HepG2 (cell line): ENCODE results near the gene NISCH. TPM values are rescaled to one million over a fixed set of nuclear protein-coding genes. Genes with fewer than 3 reads are reported as not detected.

Experiments used
- AGO1 ChIP-seq: fragments of 200-400 bp; formaldehyde crosslinking; IDR thresholded peaks from 2 replicates; pipeline ENCODE4 v1.6.1; 2017; ENCODE audit warnings: mild to moderate bottlenecking, low read depth, low read length, moderate library complexity; ENCODE audit not compliant: poor library complexity, severe bottlenecking
- FOSL1 ChIP-seq: sonication (generic); formaldehyde crosslinking; IDR thresholded peaks from 2 replicates; pipeline ENCODE4 v1.9.0; 2021; ENCODE audit warnings: missing genetic modification reagents, borderline replicate concordance
- GATAD2A ChIP-seq: IDR thresholded peaks from 2 replicates; pipeline ENCODE4 v1.6.1; 2016
- HDAC6 ChIP-seq: fragments of 200-600 bp; sonication (generic); IDR thresholded peaks from 2 replicates; pipeline ENCODE4 v1.7.0; 2017; ENCODE audit warnings: mild to moderate bottlenecking, antibody characterized with exemption, low read length, low read depth
- HOMEZ ChIP-seq: IDR thresholded peaks from 2 replicates; pipeline ENCODE4 v1.6.1; 2016; ENCODE audit warnings: low read depth
- HOXA5 ChIP-seq: sonication (generic); formaldehyde crosslinking; IDR thresholded peaks from 2 replicates; pipeline ENCODE4 v1.4.0; 2020; ENCODE audit warnings: missing genetic modification reagents
- MIXL1 ChIP-seq: IDR thresholded peaks from 2 replicates; pipeline ENCODE4 v1.6.1; 2016
- NR1H2 ChIP-seq: sonication (generic); formaldehyde crosslinking; IDR thresholded peaks from 2 replicates; pipeline ENCODE4 v1.8.1; 2022; ENCODE audit warnings: low read depth, missing genetic modification reagents, borderline replicate concordance
- NR2F1 ChIP-seq, 2 experiments: fragments of 450-650 bp in 1 of 2; formaldehyde crosslinking in 1 of 2; IDR thresholded peaks; 2 replicates each; pipeline versions ENCODE4 v1.5.0 to v1.6.1; 2016 to 2020; ENCODE audit warnings: mild to moderate bottlenecking in 1 of 2, missing compliant biosample characterization in 1 of 2, missing genetic modification reagents in 1 of 2, moderate library complexity in 1 of 2
- SCMH1 ChIP-seq: sonication (generic); formaldehyde crosslinking; IDR thresholded peaks from 2 replicates; pipeline ENCODE4 v1.9.0; 2021; ENCODE audit warnings: missing genetic modification reagents, mild to moderate bottlenecking, borderline replicate concordance
- SP5 ChIP-seq: IDR thresholded peaks from 2 replicates; pipeline ENCODE4 v1.6.1; 2016; ENCODE audit warnings: low read depth, borderline replicate concordance
- ZNF3 ChIP-seq: IDR thresholded peaks from 2 replicates; pipeline ENCODE4 v1.7.0; 2017; ENCODE audit warnings: inconsistent platforms
- ZNF570 ChIP-seq: sonication (generic); formaldehyde crosslinking; IDR thresholded peaks from 2 replicates; pipeline ENCODE4 v1.4.0; 2020; ENCODE audit warnings: mild to moderate bottlenecking, missing genetic modification reagents, borderline replicate concordance
- ZZZ3 ChIP-seq: sonication (generic); formaldehyde crosslinking; IDR thresholded peaks from 2 replicates; pipeline ENCODE4 v1.4.0; 2020; ENCODE audit warnings: missing genetic modification reagents, mild to moderate bottlenecking, borderline replicate concordance
- polyA plus RNA-seq, 8 experiments: library from polyadenylated mRNA; depleted of rRNA in 3 of 8; stranded (reverse) in 7 of 8; unstranded in 1 of 8; fragments of >200 nt; fragmentation: Illumina TruSeq in 4 of 8; extraction: Trizol in 4 of 8; gene quantifications; 2 replicates each; pipeline versions ENCODE4 v1.2.1 to v1.2.3, GENCODE V29; 2011 to 2016; ENCODE audit warnings: low read depth in 4 of 8, missing spikeins in 1 of 8, mixed read lengths in 1 of 8; ENCODE audit not compliant: insufficient read depth in 1 of 8
- total RNA-seq, 5 experiments: library from RNA; depleted of rRNA; stranded (reverse); fragments of >200 nt; fragmentation: Illumina TruSeq; extraction: Trizol; gene quantifications; 2 replicates each; pipeline ENCODE4 v1.2.3, GENCODE V29; 2016; ENCODE audit warnings: low read depth in 1 of 5
- TF ChIP-seq, protein P1 (sequence below): sonication (generic); formaldehyde crosslinking; IDR thresholded peaks from 2 replicates; pipeline ENCODE4 v1.4.0; 2020; ENCODE audit warnings: missing genetic modification reagents, mild to moderate bottlenecking, borderline replicate concordance
- TF ChIP-seq, protein P2 (sequence below): sonication (generic); formaldehyde crosslinking; IDR thresholded peaks from 2 replicates; pipeline ENCODE4 v1.5.1; 2020; ENCODE audit warnings: mild to moderate bottlenecking, missing genetic modification reagents, borderline replicate concordance

The NISCH gene
- total and polyA plus RNA-seq, 2 of the 13 experiments (the other 11 are each of a cell fraction or from before 2014, with no cell fraction given) = 27.0 to 47.6 TPM

DNA sequence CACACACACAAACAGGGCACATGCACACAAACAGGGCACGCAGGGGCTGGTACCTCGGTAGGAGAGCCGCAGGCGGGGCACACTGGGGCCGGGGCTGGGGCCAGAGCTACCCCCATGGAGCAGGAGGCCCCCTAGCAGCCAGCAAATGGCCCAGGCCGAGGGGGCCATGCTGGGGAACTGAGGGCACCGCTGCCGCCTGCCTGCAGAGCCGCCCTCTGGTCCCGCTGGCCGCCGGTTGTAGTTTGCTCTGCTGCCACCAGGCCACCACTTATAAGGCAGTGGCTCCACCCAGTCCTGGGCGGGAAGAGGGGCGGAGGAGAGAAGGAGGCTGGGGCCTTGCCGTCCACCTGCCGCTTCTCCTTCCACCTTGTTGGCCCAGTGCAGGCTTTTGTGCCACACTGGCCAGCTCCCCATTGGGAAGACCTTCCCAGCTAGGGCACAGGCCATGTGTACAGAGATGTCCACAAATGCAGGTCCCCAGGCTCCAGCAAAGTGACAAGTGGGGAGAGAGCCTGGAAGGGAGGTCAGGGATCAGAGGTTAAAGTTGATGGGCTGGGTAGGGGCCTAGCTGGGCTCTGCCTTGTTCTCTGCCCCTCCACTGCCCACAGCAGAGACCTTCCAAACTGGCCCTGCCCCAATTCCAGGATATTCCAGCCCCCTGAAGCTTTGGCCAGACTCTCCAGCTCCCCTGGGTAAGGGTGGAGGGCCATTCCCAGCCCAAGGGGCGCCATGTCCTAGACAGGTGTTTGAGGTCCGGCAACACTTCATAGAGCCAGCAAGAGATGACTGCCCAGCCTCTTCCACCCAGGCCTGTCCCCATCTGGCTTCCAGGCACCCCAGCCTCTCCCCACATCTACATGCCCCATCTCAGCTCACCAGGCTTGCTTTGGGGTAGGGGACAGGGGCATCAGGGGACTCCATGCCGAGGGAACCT is 10.3 kb upstream of the NISCH start, which contains the start of gene SEMA3G (continued):
- TF ChIP-seq, protein P1, sequence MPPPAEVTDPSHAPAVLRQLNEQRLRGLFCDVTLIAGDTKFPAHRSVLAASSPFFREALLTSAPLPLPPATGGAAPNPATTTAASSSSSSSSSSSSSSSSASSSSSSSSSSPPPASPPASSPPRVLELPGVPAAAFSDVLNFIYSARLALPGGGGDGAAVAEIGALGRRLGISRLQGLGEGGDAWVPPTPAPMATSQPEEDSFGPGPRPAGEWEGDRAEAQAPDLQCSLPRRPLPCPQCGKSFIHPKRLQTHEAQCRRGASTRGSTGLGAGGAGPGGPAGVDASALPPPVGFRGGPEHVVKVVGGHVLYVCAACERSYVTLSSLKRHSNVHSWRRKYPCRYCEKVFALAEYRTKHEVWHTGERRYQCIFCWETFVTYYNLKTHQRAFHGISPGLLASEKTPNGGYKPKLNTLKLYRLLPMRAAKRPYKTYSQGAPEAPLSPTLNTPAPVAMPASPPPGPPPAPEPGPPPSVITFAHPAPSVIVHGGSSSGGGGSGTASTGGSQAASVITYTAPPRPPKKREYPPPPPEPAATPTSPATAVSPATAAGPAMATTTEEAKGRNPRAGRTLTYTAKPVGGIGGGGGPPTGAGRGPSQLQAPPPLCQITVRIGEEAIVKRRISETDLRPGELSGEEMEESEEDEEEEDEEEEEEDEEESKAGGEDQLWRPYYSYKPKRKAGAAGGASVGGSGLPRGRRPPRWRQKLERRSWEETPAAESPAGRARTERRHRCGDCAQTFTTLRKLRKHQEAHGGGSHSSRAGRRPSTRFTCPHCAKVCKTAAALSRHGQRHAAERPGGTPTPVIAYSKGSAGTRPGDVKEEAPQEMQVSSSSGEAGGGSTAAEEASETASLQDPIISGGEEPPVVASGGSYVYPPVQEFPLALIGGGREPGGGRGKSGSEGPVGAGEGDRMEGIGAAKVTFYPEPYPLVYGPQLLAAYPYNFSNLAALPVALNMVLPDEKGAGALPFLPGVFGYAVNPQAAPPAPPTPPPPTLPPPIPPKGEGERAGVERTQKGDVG (CRISPR knock-in tag) = no peak
- TF ChIP-seq FOSL1 (CRISPR knock-in tag) (no peak), MIXL1 (CRISPR knock-in tag) (peak; percentile 53; the same call in 1 of the 2 replicates), HDAC6 (no peak), ZNF570 (CRISPR knock-in tag) (no peak), SCMH1 (CRISPR knock-in tag) (no peak), NR1H2 (CRISPR knock-in tag) (no peak), HOMEZ (CRISPR knock-in tag) (no peak), SP5 (CRISPR knock-in tag) (peak; percentile 64; the same call in 1 of the 2 replicates), ZNF3 (CRISPR knock-in tag) (no peak), AGO1 (no peak), HOXA5 (CRISPR knock-in tag) (no peak), GATAD2A (peak; percentile 31; the same call in 1 of the 2 replicates), NR2F1 (CRISPR knock-in tag; IDR thresholded peaks at IDR 0.05) (peak in 1 of 2 experiments; percentile 64; a peak in 2 of 4 replicates), ZZZ3 (CRISPR knock-in tag) (0 out of 2 replicates have a peak, but pooled peaks have one; percentile 27)
- TF ChIP-seq, protein P2, sequence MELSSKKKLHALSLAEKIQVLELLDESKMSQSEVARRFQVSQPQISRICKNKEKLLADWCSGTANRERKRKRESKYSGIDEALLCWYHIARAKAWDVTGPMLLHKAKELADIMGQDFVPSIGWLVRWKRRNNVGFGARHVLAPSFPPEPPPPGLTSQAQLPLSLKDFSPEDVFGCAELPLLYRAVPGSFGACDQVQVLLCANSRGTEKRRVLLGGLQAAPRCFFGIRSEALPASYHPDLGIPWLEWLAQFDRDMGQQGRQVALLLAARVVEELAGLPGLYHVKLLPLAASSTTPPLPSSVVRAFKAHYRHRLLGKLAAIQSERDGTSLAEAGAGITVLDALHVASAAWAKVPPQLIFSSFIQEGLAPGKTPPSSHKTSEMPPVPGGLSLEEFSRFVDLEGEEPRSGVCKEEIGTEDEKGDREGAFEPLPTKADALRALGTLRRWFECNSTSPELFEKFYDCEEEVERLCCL (CRISPR knock-in tag) = no peak
